Activated T-helper 9 cell treated with anti-CD3 and anti-CD28 coated beads, Interleukin-2, amount 50 U/mL, for 16 hours (primary cell): ENCODE data around the gene CATSPERD.
"Not testable (repeated sequence)": the region's sequence is repeated elsewhere in the genome, so short reads cannot be mapped to it uniquely, and the experiment has no call there.

ENCODE experiments used
- DNase-seq: peaks from one replicate; pipeline ENCODE4 v3.0.0-alpha.2; 2020; ENCODE audit warnings: low read depth

Gene CATSPERD

DNA sequence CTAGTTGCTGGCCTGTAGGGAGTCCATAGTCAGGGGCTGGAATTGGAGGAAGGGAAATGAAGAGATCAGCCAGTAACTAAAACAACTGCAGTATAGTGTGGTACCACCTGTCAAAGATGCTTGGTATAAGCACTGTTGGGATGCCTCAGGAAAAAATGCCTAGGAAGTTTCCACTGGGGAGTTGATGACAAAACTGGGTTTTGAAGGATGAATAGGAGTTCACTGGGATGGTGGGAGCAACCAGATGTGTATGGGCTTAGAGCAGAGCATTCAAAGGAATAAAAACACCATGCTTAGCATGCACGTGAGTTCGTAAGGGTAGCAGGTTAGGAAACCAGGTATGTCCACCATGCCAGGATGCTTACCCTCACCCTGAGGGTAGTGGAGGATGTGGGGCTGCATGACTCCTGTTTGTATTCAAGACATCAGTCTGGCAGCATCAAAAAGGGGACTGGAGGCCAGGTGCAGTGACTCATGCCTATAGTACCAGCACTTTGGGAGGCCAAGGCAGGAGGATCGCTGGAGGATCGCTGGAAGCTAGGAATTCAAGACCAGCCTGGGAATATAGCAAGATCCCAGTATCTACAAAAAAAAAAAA, 7.1 kb downstream of the CATSPERD start:
- DNase-seq: no peak

DNA sequence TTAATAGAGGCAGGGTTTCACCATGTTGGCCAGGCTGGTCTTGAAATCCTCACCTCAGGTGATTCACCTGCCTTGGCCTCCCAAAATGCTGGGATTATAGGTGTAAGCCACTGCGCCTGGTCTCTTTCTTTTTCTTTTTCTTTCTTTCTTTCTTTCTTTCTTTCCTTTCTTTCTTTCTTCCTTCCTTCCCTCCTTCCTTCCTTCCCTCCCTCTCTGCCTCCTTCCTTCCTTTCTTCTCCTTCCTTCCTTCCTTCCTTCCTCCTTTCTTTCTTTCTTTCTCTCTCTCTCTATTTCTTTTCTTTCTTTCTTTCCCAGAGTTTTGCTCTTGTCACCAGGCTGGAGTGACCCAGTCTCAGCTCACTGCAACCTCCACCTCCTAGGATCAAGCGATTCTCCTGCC, 12.7 kb downstream of the CATSPERD start:
- not testable (repeated sequence) for DNase-seq

DNA sequence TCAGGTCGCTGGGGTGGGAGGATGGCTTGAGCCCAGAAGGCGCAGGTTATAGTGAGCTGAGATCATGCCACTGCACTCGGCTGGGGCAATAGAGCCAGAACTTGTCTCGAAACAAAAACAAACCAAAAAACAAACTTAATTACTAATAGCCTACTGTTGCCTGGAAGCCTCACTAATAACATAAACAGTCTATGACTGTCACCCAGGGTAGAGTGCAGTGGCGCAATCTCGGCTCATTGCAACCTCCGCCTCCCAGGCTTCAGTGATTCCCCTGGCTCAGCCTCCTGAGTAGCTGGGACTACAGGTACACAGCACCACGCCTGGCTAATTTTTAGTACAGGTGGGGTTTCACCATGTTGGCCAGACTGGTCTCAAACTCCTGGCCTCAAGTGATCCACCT, 18.0 kb downstream of the CATSPERD start:
- DNase-seq: no peak

DNA sequence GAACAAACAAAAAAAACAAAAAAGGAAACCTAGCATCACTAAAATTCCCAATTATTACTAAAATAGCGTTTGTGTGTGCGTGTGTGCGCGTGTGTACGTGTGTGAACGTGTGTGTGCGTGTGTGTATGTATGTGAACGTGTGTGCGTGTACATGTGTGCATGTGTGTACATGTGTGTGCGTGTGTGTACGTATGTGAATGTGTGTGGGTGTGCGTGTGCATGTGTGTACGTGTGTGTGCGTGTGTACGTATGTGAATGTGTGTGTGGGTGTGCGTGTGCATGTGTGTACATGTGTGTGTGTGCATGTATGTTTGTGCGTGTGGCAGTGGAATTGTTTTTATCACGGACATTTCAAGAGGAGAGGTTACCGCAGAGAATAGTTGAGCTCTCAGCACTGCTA, 21.6 kb downstream of the CATSPERD start:
- no peak for DNase-seq

DNA sequence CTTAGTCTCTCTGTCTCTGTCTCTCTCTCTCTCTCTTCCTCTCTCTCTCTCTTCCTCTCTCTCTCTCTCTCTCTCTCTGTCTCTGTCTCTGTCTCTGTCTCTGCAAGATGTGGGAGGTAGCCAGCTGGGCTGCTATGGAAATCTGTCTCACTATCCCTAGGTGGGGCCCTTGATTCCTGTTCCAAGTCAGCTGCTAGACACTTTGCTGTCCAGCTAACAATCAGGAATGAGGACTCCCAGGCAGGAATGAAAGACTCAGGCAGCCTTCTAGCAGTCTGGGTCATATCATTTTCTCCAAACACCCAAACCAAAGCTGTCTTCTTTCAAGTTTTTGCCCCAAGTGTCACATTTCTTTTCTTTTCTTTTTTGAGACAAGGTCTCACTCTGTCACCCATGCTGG, 23.2 kb downstream of the CATSPERD start:
- no peak for DNase-seq

DNA sequence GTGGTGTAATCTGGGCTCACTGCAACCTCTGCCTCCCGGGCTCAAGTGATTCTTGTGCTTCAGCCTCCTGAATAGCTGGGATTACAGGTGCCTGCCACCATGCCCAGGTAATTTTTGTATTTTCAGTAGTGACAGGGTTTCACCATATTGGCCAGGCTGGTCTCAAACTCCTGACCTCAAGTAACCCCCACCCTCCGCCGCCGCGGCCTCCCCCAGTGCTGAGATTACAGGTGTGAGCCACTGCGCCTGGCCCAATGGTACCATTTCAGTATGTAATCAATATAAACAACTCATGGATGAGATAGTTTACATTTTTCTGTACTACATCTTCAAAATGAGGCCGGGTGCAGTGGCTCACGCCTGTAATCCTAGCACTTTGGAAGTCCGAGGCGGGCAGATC, 24.6 kb downstream of the CATSPERD start:
- not testable (repeated sequence) for DNase-seq

DNA sequence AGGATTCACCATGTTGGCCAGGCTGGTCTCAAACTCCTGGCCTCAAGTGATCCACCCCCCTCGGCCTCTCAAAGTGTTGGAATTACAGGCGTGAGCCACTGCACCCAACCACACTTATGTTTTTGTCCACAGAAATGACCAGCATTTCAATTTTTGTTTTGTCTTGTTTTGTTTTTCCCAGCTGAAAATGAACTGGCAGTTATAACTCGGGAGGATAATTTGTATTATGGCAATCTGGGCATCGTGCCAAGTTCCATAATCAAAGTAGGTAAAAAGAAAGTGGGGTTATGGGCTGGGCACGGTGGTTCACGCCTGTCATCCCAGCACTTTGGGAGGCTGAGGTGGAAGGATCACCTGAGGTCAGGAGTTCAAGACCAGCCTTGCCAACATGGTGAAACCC, 28.5 kb downstream of the CATSPERD start:
- not testable (repeated sequence) for DNase-seq

DNA sequence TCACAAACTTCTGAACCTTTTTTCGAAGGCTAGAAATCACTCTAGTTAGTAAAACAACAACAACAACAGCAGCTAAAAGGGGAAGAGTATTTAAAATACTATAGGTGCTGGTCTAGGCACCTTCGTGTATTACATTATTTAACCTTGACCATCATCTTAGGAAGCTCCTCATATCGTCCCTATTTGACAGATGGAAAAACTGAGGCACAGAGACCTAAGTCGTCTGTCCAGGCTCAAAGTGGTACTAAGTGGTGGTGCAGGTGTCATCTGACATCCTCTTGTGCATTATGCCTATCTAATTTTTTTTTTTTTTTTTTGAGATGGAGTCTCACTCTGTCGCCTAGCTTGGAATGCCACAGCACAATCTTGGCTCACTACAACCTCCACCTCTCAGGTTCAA, 29.1 kb downstream of the CATSPERD start:
- DNase-seq: no peak

DNA sequence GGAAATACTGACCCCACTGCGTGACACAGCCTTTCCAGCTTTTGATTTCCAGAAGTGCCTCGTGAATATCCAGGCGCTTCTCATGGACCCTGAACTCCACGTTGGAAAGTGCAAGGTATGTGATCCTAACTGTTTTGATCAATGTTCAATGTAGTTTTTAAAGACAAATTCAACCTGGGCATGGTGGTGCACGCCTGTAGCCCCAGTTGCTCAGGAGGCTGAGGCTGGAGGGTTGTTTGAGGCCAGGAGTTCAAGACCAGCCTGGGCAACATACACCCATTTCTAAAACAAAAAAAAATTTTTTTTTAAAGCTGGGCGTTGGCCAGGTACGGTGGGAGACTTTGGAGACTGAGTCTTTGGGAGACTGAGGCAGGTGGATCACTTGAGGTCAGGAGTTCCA, 31.3 kb downstream of the CATSPERD start:
- no peak for DNase-seq

DNA sequence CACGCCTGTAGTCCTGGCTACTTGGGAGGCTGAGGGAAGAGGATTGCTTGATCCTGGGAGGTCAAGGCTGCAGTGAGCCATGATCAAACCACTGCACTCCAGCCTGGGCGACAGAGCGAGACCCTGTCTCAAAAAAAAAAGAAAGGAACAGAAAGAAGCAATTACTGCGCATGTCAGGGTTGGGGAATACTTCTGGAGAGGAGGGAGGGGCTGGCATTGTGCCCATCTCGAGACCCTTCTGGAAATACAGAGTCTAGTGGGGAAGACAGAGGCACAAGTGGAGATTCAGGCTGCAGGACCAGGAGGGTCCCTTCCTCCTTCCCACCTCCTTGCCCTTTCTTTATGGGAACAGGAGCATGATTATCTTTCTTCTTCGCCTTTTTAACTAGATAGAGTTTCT, 33.3 kb downstream of the CATSPERD start:
- DNase-seq: no peak

DNA sequence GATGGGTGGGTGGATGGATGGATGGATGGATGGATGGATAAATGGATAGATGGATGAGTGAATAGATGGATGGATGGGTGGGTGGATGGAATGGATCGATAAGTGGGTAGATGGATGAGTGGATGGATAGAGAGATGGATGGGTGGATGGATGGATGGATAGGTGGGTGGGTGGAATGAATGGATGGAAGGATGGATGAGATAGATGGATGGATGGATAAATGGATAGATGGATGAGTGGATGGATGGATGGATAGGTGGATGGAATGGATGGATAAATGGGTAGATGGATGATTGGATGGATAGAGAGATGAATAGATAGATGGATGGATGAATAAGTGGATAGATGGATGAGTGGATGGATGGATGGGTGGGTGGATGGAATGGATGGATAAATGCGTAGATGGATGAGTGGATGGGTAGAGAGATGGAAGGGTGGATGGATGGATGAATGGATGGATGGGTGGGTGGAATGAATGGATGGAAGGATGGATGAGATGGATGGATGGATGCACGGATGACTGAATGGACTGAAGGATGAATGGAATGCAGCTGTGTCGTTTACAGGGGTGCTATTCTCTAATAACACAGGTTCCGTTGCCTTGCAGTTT, 42.3 kb downstream of the CATSPERD start:
- DNase-seq: no peak

DNA sequence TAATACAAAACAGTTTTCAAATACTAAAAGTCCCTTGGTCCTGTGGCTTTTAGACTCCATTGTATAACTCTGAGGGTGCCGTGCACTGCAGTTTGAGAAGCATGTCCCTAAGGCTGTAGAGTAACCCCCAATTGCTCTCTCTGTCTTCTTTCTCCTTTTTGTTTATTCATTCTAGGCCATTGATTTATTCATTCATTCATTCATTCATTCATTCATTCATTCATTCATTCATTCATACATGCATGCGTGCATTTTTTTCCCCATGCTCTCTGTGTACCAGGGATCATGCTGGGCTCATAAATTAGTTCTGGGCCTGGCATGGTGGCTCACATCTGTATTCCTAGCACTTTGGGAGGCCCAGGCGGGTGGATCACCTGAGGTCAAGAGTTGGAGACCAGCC, 44.8 kb downstream of the CATSPERD start:
- DNase-seq: no peak

DNA sequence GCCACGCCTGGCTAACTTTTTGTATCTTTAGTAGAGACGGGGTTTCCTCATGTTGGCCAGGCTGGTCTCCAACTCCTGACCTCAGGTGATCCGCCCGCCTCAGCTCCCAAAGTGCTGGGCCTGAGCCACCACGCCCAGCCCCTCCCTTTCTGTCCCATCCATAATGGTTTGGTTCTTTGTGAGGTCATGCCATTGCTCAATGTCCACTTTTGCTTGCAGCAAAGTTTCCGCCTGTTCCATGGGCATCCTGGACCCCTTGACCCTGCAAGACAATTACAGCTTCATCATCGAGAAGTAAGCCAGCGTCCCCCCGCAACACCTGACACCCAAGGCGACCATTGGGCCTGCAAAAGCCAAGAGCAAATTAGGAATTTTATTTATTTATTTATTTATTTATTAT, 47.5 kb downstream of the CATSPERD start:
- DNase-seq: no peak

DNA sequence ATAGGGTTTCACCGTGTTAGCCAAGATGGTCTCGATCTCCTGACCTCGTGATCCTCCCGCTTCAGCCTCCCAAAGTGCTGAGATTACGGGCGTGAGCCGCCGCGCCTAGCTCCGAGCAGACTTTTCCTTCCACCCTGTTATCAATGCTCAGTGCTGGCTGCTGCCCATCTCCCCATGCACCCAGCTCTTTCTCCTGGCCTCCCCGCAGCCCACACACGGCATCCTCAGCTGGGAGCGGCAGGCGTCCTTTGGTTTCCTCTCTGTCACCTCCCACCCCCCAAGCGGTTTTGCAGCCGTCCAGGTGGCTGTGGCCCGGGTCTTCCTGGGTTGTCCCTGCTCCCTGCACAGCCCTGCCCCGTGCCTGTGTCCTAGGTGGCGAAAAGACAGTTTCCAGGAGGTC, 52.0 kb downstream of the CATSPERD start:
- DNase-seq: no peak

DNA sequence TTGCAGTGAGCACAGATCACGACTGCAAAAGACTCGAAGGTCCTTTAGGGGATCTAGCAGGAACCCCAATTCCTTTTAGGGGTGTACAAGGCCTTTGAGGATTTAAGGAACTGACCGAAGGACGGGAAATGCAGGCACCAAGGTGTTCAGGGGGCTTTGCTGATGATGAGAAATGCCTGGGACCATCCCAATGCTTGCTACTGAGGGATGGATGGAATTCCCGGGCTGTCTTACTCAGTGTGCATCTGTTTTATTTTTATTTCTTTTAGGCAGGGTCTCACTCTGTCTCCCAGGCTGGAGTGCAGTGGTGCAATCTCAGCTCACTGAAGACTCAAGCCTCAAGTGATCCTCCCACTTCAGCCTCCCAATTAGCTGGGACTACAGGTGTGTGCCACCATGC, 52.8 kb downstream of the CATSPERD start:
- DNase-seq: no peak

DNA sequence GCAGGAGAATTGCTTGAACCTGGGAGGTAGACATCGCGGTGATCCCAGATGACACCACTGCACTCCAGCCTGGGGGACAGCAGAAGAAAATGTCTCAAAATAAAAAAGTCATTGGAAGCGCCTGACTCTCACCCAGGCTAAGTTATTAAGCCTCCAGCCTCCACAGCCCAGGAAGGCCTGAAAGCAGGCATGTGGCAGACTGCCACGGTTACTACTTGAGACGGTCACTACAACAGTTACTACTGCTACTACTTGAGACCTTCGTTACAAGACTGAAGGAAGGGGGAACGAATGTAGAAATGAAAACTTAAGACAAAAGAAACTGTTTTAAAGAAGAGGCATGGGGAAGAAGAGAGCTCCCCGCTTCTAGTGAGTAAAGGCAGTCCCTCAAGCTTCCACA, 54.5 kb downstream of the CATSPERD start:
- no peak for DNase-seq

DNA sequence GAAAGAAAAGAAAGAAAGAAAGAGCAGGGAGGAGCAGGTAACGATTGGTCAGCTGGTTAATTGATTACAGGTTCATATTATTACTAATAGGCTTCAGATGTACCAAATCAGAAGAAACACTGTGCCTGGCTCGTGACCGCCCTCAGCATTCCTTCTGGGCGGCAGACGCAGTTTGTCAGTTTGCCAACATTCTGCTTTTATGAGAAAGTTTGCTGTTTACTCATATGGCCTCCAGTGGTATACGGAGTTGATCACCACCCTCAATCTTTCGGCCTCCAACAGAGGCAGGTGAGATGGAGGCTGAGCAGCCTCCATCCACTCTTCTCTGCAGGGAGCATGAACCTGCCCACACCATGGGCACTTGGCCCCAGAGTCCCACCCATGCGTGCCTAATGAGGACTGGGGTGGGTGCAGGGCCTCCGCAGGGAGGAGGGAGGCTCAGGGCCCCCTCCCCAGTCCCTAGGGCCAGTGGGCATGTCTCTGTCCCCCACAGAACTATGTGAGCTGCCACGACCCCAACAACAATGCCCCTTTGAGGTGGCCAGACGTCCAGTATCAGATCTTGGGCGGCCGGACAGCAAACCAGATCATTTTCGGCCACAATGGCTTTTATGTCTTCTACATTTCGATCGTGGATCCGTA, 55.4 kb downstream of the CATSPERD start:
- no peak for DNase-seq

DNA sequence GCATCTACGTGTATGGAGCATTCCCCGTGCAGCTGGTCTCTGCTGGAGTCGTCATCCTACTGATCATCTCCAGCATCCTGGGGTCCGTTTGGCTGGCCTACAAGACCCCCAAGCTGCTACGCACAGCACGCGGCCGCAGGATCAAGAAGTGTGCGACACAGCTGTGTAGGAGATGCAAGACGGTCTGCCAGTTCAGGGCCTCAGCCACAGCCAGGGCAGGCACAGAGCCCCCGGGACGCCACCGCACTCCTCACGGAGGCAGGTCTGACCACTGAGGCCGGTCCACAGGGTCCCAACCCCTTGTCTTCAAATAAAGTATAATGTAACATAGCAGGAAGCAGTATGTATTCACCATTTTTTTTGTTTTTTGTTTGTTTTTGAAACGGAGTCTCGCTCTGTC, 58.0 kb downstream of the CATSPERD start:
- no peak for DNase-seq

DNA sequence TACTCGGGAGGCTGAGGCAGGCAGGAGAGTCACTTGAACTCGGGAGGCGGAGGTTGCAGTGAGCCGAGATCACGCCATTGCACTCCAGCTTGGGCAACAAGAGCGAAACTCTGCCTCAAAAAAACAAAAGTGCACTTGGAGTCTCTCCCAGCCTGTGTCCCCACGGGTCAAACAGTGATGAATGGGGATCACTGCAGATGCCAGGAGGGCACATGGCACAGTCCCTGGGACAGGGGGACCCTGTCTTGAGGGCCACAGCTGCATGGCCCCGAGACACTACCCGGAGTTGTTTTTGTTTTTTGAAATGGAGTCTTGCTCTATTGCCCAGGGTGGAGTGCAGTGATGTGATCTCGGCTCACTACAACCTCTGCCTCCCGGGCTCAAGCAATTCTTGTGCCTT, 60.5 kb downstream of the CATSPERD start:
- not testable (repeated sequence) for DNase-seq

DNA sequence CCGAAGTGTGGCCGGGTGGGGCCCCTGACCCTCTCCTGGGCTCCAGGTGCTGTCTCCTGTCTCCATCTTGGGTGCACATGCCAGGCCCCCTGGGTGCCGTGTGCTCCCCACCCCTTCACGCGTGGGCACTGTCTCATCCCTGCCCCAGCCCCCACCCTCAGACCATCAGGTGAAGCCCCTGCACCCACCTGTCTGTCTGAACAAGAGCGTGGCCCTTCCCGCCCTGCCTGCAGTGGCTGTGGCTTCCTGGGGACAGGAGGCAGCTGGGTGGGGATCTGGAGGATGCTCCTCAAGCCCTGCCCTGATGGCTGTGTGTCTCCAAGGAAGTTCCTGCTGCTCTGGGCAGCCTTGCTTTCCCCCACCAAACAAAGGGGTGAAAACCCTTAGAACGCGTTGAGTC, 61.9 kb downstream of the CATSPERD start:
- DNase-seq: no peak

DNA sequence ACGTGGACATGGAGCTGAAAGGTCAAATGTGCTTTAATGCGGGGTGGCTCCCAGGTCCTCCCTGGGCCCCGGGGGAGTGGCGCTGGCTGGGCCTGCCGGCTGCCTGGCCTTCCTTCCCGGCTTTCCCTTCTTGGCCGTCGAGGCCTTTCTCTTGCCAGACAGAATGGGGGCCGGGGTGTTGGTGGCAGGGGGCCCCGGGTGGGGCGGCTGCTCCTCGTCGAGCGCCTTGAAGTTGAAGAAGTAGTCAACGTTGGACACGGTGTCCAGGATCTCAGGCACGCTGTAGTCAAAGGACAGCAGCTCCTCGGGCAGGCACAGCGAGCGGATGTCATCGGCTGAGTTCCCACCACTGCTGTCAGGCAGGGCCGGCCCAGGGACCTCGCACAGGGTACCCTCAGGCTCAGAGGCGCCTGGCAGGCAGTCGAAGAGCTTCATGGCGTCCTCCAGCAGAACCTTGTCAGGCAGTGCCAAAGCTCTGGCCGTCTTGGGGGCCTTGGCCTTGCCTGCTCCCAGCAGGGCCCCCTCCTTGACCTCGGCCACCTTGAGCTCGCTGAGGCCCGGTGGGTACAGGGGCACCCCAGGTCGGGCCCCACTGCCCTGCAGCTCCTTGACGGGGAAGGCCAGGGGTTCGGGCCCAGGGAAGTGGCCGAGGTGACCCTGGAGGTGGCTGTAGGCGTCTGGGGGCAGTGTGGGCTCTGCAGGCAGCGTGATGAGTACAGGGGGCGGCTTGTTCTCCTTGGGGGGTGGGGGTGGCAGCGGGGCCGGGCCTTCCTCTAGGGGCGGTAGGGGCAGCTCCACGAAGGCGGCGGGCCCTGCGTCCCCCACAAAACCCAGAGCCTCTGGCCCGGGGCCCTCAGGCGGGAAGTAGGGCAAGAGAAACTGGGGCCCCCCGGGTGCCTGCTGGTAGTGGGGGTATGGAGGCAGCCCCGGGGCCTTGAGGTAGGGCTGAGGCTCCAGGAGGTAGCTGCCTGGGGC, 62.8 kb downstream of the CATSPERD start:
- no peak for DNase-seq

DNA sequence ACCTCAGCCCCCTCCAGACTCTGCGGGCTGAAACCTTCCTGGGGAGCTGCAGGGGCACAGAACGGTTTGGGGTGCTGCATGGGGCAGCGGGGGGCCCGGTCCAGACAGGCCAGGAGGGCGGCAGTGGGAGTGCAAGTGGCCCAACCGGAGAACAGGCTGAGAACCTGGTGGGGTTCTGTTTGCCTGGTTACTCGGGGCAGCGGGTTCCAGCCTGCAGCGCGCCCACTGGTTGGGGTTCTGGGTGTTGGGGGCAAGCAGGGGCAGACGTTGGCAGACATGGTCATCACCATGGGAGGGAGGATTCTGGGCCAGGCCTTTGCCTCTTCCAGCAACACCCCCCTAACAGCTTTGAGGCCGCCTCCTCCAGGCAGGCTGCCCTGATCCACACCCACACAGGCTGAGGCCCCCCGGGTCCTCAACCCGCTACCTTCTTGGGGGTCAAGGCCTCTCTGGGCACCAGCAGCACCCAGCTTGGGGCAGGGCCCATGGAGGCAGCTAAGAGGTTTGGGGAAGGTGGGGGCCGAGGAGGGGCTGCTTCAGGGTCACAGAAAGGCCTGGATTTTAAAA, 64.2 kb downstream of the CATSPERD start, which contains the start of gene PRR22:
TSS of gene PRR22 (minus strand) at position 166 of the 567 bp plus-strand sequence. CDS start at position 80, 86 bp downstream.
- DNase-seq: no peak
